ENCODE measurements around the gene KRT73.

DNA sequence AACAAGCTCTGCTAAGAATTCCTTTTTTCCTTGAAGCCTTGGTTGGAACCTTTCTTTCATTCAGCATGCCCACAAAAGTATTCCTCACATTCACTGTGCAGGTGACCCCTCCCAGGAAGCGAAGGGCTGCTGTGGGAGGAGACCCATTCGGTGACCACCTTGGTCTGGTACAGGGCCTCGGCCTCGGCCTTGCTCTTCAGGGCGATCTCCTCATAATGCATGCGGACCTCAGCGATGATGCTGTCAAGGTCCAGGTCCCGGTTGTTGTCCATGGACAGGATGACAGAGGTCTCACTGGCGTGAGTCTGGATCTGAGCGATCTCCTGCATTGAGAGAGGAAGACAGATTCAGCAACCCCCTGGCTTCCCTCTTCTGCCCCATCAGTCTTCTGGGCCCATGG, 47.8 kb downstream of the KRT73 start:
- TF ChIP-seq TAF1 (IDR thresholded peaks at IDR 0.05; ENCODE audit: borderline replicate concordance, low read depth, low read length) = no peak
- no peak for TF ChIP-seq POLR2A (IDR thresholded peaks at IDR 0.05; ENCODE audit: low read depth, low read length)
